WERI-Rb-1 (cell line): ENCODE results near the gene DAZAP1.

Experiments used
- DNase-seq: peaks from one replicate; pipeline ENCODE4 v3.0.0-alpha.2; 2020
- H3K27ac ChIP-seq: fragments of 250-450 bp; sonication (Bioruptor Pico); 2 replicates; pipeline ENCODE4 v1.5.1; 2020; ENCODE audit warnings: mild to moderate bottlenecking, moderate library complexity
- H3K27me3 ChIP-seq: fragments of 250-450 bp; sonication (Bioruptor Pico); 2 replicates; pipeline ENCODE4 v1.5.1; 2021; ENCODE audit warnings: mild to moderate bottlenecking, low read depth, moderate library complexity; ENCODE audit not compliant: insufficient read depth, severe bottlenecking
- H3K36me3 ChIP-seq: fragments of 250-450 bp; sonication (Bioruptor Pico); 2 replicates; pipeline ENCODE4 v1.5.1; 2020; ENCODE audit warnings: mild to moderate bottlenecking, moderate library complexity
- H3K4me3 ChIP-seq: 2 replicates; pipeline ENCODE4 v1.5.1; 2011; ENCODE audit warnings: low read depth, mild to moderate bottlenecking, control low read depth, low read length
- H3K9me3 ChIP-seq: fragments of 250-450 bp; sonication (Bioruptor Pico); 2 replicates; pipeline ENCODE4 v1.5.1; 2021; ENCODE audit warnings: mild to moderate bottlenecking, moderate library complexity; ENCODE audit not compliant: severe bottlenecking
- CTCF ChIP-seq: IDR thresholded peaks from 2 replicates; pipeline ENCODE4 v1.5.1; 2011; ENCODE audit warnings: low read depth, mild to moderate bottlenecking, control low read depth, inconsistent platforms, low read length

The DAZAP1 gene

GRCh38 chr19:1429750-1430149 is 22.4 kb downstream of the DAZAP1 start:
- Histone ChIP-seq H3K4me3 (no peak overlapping the region), H3K36me3 (peaks cover 87% of the 10 kb centered on the region), H3K27ac (no peak overlapping the region), H3K27me3 (no peaks in the 10 kb centered on the region), H3K9me3 (no peaks in the 10 kb centered on the region)
- DNase-seq: no peak
- TF ChIP-seq CTCF: no peak

GRCh38 chr19:1430246-1430645 is 22.9 kb downstream of the DAZAP1 start:
- Histone ChIP-seq H3K27me3 (no peaks in the 10 kb centered on the region), H3K4me3 (no peak overlapping the region), H3K9me3 (no peaks in the 10 kb centered on the region), H3K27ac (no peak overlapping the region), H3K36me3 (peaks cover 87% of the 10 kb centered on the region)
- no peak for TF ChIP-seq CTCF
- DNase-seq: no peak

- no peaks in the 10 kb centered on the region for H3K9me3 ChIP-seq
- H3K27ac ChIP-seq: no peak overlapping the region
- peaks cover 81% of the 10 kb centered on the region for H3K36me3 ChIP-seq
- no peaks in the 10 kb centered on the region for H3K27me3 ChIP-seq
- DNase-seq: no peak
- no peak for TF ChIP-seq CTCF
- H3K4me3 ChIP-seq: no peak overlapping the region
These were observed 24.5 kb downstream of the DAZAP1 start for GRCh38 chr19:1431759-1432506.

GRCh38 chr19:1432507-1432887 is 25.1 kb downstream of the DAZAP1 start:
- H3K36me3 ChIP-seq: peaks cover 79% of the 10 kb centered on the region
- no peak overlapping the region for H3K27ac ChIP-seq
- H3K9me3 ChIP-seq: no peaks in the 10 kb centered on the region
- H3K27me3 ChIP-seq: no peaks in the 10 kb centered on the region
- no peak overlapping the region for H3K4me3 ChIP-seq
- TF ChIP-seq CTCF: no peak
- no peak for DNase-seq

- peaks cover 71% of the 10 kb centered on the region for H3K36me3 ChIP-seq
- H3K4me3 ChIP-seq: no peak overlapping the region
- H3K27ac ChIP-seq: no peak overlapping the region
- DNase-seq: no peak
- H3K27me3 ChIP-seq: no peaks in the 10 kb centered on the region
- no peak for TF ChIP-seq CTCF
- H3K9me3 ChIP-seq: no peaks in the 10 kb centered on the region
These were observed 26.0 kb downstream of the DAZAP1 start for GRCh38 chr19:1433119-1434039.
